CD1c-positive myeloid dendritic cell (primary cell): ENCODE measurements around the gene GBP5.
"Not testable (repeated sequence)": the region's sequence is repeated elsewhere in the genome, so short reads cannot be mapped to it uniquely, and the experiment has no call there.

Experiments
- DNase-seq: peaks from one replicate; pipeline ENCODE4 v3.0.0-alpha.2; 2016; ENCODE audit errors: extremely low spot score

Gene GBP5

DNA sequence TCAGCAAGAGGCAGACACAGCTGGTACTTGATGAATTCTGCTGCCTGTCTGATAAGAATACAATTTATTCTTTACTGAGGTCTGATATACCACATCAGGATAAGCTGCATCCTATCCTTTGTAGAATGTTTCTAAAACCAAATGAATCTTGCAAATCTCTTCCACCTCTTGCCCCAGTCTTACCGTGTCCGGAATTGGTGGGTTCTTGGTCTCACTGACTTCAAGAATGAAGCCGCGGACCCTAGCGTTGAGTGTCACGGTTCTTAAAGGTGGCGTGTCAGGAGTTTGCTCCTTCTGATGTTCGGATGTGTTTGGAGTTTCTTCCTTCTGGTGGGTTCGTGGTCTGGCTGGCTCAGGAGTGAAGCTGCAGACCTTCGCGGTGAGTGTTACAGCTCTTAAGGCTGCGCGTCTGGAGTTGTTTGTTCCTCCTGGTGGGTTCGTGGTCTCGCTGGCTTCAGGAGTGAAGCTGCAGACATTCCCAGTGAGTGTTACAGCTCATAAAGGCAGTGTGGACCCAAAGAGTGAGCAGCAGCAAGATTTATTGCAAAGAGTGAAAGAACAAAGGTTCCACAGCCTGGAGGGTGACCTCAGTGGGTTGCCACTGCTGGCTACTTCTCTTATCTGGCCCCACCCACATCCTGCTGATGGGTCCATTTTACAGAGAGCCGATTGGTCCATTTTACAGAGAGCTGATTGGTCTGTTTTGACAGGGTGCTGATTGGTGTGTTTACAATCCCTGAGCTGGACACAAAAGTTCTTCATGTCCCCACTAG, at the start of gene GBP5:
Gene GBP5, minus strand, starts transcription at position 592 of the 773 bp plus-strand sequence. CDS start 3,305 bp downstream, outside the sequence.
- peak; percentile 53 for DNase-seq

GRCh38 chr1:89322402-89322801, 49.7 kb upstream of the GBP5 start:
- no peak for DNase-seq

- DNase-seq: no peak
These were observed 39.9 kb upstream of the GBP5 start for GRCh38 chr1:89312572-89312971.

DNA sequence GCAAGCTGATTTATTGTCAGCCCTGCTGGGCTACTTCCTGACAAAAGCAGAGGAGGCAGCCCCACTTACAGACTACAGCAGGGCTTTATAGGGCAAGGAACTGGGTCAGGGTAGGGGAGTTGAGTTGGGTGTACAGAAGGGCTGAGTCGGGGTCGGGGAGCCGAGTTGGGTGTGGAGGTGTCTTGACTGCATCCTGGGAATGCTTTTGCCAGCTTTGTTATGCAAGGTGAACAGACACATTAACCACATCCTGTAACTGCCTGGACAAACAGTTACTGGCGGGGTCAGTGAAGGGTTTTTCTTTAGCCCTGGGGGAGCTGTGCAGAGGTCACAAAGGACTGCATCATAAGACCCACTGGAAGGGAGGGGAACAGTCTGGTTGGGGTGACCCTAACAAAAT, 39.1 kb upstream of the GBP5 start:
- no peak for DNase-seq

GRCh38 chr1:89310976-89311375, 38.3 kb upstream of the GBP5 start:
- DNase-seq: no peak

DNA sequence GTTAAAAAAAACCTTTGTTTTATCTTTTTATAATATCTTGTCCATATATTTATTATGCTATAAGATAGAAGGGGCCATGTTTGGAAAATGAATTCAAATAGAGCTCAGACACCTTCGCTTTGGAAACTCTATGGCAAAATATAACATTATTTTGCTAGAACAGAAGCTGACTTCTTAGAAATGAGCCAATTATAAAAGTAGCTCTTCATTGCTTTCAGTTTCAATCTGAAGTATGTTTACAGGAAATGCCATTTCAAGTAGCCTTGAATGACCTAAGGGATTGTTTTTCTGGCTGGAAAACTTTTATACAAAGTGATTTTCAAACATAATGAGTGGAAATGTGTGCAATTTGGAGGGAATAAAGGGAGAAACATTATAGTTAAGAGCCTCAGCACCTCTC, 37.8 kb upstream of the GBP5 start:
- DNase-seq: peak; percentile 45

- DNase-seq: no peak
These were observed 37.2 kb upstream of the GBP5 start for GRCh38 chr1:89309828-89310227.

DNA sequence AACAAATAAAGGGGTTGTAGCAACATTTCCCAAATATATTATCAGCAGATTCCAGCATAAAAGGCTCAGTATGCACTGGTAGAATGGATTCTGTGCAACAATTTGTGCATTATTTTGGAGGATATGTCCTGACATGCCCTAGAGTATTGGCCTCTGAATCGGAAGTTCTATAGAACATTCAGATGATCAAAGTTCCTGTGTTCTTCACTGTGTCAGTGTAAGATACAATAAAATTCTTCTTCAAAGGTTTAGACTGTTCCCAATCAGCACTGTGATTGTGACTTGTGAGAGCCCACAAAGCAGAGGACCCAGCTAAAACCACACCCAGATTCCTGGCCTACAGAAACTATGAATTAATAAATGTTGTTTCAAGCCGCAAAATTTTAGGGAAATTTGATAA, 33.6 kb upstream of the GBP5 start:
- no peak for DNase-seq

GRCh38 chr1:89305493-89305892, 32.8 kb upstream of the GBP5 start:
- DNase-seq: no peak

DNA sequence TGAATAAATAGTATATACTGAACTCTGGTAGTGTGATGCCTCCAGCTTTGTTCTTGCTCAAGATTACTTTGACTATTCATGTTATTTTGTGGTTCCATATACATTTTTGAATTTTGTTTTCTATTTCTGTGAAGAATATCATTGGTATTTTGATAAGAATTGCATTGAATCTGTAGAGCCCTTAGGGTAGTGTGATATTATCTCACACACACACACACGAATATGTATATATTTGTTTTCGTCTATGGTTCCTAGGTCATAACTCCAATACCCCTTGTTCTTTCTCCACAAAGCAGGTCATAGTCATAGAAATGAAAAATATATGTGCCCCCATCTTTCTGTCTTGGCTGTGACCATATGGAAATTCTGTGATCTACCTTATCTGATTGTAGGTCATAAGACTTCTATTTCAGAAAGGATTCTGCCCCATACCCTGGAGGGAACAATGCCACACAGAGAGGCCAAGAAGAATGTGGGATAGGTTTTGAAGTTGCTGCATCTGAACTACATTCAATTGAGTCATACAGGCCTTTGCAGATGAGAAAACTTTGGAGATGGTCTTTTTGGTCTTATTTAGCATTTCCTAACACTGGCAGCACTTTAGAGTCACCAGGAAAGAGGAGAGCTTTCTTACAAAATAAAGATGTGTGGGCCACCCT, 32.0 kb upstream of the GBP5 start:
- no peak for DNase-seq

DNA sequence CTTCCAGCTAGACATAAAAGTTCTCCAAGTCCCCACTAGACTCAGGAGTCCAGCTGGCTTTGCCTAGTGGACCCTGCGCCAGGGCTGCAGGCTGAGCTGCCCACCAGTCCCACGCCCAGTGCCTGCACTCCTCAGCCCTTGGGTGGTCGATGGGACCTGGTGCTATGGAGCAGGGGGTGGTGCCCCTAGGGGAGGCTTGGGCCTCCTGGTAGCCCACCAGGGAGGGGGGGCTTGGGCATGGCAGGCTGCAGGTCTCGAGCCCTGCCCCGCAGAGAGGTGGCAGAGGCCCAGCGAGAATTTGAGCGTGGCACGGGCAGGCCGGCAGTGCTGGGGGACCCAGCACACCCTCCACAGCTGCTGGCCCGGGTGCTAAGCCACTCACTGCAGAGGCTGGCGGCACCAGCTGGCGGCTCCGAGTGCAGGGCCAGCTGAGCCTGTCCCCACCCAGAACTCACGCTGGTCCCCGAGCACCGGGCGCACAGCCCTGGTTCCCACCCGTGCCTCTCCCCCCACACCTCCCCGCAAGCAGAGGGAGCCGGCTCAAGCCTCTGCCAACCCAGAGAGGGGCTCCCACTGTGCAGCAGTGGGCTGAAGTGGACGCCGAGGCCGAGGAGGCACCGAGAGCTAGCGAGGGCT, 30.2 kb upstream of the GBP5 start:
- no peak for DNase-seq

DNA sequence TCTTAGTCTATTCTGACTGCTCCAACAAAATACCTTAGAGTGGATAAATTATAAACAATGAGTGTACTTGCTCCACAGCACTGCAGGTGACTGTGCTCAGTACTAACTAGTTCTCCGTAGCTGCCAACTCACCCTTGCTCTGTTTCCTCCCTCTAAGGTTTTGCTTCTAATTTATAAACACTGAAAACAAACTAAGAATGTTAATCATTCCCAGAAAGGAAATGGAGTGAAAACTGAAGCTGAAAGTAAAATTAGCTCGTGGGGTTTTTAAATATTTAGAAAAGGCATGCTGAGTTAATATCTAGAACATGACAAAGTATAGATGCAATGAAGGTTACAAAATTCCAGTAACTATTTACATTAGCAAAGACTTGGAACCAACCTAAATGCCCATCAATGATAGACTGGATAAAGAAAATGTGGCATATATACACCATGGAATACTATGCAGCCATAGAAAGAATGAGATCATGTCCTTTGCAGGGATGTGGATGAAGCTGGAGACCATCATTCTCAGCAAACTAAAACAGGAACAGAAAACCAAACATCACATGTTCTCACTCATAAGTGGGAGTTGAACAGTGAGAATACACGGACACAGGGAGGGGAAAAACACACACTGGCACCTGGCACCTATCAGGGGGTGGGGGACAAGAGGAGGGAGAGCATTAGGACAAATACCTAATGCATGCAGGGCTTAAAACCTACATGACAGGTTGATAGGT, 27.2 kb upstream of the GBP5 start:
- not testable (repeated sequence) for DNase-seq

GRCh38 chr1:89298461-89298860, 25.8 kb upstream of the GBP5 start:
- DNase-seq: no peak

DNA sequence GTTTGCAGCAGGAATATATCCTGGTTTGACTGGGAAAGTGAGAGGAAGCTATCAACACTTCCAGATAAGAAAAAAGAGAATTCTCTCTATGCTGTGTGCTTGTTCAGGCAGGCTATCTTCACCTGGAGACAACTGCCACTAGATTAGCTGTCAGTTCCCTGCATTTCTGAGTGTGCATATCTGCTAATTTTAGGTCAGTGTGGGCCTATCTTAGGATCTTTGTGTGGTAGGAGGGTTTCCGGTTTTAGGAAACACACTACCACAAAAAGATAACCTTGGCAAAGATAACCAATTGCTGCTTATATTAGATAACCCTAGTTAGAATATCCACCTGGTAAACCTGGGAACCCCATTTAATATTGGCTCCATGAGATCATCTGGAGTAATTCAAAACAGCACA, 22.5 kb upstream of the GBP5 start:
- DNase-seq: no peak

DNA sequence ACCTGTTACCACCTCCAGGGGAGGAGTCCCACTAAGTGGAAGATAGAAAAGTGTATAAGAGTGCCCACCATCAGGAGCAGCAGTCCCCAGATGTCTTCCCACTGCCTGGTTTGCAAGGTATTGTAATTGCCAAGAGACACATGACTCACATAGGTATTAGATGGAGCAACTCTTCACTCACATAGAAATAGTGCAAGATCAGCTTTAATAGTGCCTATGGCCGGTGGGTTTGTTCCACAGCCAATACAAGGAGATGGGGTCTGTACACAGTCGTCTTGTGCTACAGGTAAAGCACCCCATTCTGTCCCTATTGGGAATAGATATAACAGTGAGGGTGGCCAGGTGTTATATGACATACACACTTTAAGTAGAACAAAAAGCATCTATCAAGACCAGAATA, 18.6 kb upstream of the GBP5 start:
- no peak for DNase-seq

GRCh38 chr1:89288051-89288340, 15.3 kb upstream of the GBP5 start:
- no peak for DNase-seq

DNA sequence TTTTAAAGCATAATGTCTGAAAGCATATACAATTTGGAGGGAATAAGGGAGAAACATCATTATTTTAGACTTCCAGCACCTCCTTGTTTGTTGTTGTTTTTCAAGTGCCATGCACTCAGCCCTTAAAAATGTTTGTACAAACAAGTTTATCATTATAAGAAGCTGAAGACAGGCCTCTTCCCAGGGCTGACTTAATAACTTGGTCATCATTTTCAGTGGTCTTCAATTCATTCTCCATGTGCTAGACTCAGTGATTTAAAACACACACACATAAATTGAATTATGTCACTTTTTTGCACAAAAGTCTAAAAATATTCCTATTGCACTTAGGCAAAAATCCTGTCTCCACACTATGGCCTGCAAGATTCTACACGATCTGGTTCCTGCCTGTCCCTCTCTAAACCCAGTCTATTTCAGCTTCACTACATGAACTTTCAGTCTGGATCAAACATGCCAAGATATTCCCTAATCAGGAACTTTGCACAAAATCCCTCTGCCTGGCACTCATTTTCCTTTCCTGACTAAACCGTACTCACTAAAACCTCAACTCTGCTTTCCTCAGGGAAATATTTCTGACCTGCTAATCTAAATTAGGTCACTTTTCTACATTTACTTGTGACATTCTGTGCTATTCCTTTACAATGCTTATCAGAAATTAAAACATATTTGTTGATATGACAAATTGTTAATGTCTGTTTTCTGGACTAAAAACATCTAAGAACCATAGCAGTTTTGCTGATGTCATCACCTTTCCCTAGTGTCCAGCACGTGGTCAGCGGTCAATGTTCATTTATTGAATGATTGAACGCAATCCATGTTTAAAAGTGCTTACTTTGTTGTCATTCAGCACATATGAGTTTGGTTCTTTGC, 14.8 kb upstream of the GBP5 start:
- DNase-seq: no peak

DNA sequence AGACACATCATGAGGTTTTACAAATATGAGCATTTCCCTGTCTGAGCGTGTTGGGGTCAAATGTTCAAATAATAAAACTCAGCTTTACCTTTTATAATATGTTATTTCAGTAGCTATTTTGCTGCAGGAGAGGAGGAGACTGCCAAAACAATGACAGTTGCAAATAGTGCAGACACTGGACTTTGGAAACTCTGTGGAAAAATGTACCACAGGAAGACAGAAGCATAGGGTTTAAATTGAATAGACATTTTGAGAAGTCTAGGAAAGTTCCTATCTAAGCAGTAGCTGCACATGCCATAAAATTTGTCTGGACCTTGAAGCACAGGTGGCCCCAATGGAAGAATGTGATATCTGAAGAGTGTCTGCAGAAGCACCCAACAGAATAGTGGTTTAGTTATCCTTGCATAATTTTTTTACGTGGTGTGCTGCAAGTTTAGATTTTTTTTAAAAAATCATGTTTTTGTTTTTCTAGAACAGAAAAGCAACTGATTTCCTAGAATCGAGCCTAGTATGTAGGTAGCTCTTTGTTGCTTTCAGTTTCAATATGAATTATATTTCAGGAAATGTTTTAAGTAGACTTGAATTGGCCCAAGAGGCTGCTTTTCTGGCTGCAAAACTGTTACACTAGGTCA, 14.0 kb upstream of the GBP5 start:
- peak; percentile 65 for DNase-seq

DNA sequence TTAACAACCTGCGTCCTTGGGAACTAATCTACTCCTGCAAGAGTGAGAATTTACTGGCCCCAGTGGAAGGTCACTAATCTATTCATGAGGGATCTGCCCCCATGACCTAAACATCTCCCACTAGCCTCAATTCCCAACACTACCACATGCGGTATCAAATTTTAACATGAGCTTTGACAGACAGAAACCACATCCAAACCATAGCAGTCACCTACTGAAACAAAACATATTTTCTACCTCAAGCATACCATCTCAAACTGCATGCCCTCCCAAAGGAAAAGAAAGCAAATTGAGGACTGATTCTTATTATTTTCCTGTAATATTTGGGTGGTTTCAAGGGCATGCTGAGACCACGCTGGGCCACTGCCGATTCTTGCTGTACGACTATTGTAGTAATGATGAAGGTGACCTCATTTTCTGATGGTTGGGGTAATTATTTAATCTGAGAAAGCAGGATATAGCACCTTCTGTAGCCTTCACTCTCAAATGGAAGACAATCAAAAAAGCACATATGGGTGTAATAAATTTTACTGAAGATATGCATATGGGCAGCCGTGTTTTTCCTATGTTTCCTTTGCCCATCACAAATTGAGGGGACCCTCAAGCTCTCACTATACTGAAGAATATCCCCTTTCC, 13.2 kb upstream of the GBP5 start:
- no peak for DNase-seq

GRCh38 chr1:89284078-89284763, 11.6 kb upstream of the GBP5 start:
- not testable (repeated sequence) for DNase-seq
